HepG2 (cell line): Measurements from ENCODE around the gene TMEM139. TPM values are rescaled to one million over a fixed set of nuclear protein-coding genes. Genes with fewer than 3 reads are reported as not detected.

ENCODE experiments used
- ARID2 ChIP-seq: sonication (generic); formaldehyde crosslinking; IDR thresholded peaks from 2 replicates; pipeline ENCODE4 v1.8.1; 2022; ENCODE audit warnings: mild to moderate bottlenecking, missing genetic modification reagents, borderline replicate concordance
- GZF1 ChIP-seq: sonication (generic); formaldehyde crosslinking; IDR thresholded peaks from 2 replicates; pipeline ENCODE4 v1.5.1; 2020; ENCODE audit warnings: mild to moderate bottlenecking, missing genetic modification reagents
- HES4 ChIP-seq: sonication (generic); formaldehyde crosslinking; IDR thresholded peaks from 2 replicates; pipeline ENCODE4 v1.9.0; 2021; ENCODE audit warnings: mild to moderate bottlenecking, missing genetic modification reagents, borderline replicate concordance
- SRSF4 ChIP-seq: fragments of 200-400 bp; formaldehyde crosslinking; IDR thresholded peaks from one replicate; pipeline ENCODE4 v1.6.1; 2018; ENCODE audit warnings: mild to moderate bottlenecking, low read depth, low read length, moderate library complexity; ENCODE audit not compliant: poor library complexity, severe bottlenecking
- ZC3H13 ChIP-seq: sonication (generic); formaldehyde crosslinking; IDR thresholded peaks from 2 replicates; pipeline ENCODE4 v1.8.1; 2023; ENCODE audit warnings: mild to moderate bottlenecking, missing genetic modification reagents, moderate library complexity
- ZNF20 ChIP-seq: sonication (generic); formaldehyde crosslinking; IDR thresholded peaks from 2 replicates; pipeline ENCODE4 v1.4.0; 2020; ENCODE audit warnings: mild to moderate bottlenecking, moderate library complexity, missing genetic modification reagents
- ZNF282 ChIP-seq: fragments of 450-650 bp; IDR thresholded peaks from 2 replicates; pipeline ENCODE4 v1.6.1; 2018; ENCODE audit not compliant: partially characterized antibody
- ZNF34 ChIP-seq: sonication (generic); formaldehyde crosslinking; IDR thresholded peaks from 2 replicates; pipeline ENCODE4 v1.4.0; 2020; ENCODE audit warnings: mild to moderate bottlenecking, missing genetic modification reagents, borderline replicate concordance
- ZNF468 ChIP-seq: sonication (generic); formaldehyde crosslinking; IDR thresholded peaks from 2 replicates; pipeline ENCODE4 v1.8.0; 2022; ENCODE audit warnings: mild to moderate bottlenecking, moderate library complexity, missing genetic modification reagents
- ZNF546 ChIP-seq: sonication (generic); formaldehyde crosslinking; conservative IDR thresholded peaks from 2 replicates; pipeline ENCODE4 v1.8.1; 2023; ENCODE audit warnings: mild to moderate bottlenecking, missing genetic modification reagents
- ZNF75D ChIP-seq: sonication (generic); formaldehyde crosslinking; IDR thresholded peaks from 2 replicates; pipeline ENCODE4 v1.8.1; 2023; ENCODE audit warnings: missing genetic modification reagents, mild to moderate bottlenecking, borderline replicate concordance
- ZNF792 ChIP-seq: IDR thresholded peaks from 2 replicates; pipeline ENCODE4 v1.6.1; 2016
- ZSCAN29 ChIP-seq: sonication (generic); formaldehyde crosslinking; conservative IDR thresholded peaks from 2 replicates; pipeline ENCODE4 v1.4.0; 2020; ENCODE audit warnings: mild to moderate bottlenecking, missing genetic modification reagents
- ZSCAN30 ChIP-seq: sonication (generic); formaldehyde crosslinking; IDR thresholded peaks from 2 replicates; pipeline ENCODE4 v1.5.0; 2020; ENCODE audit warnings: mild to moderate bottlenecking, missing genetic modification reagents
- polyA plus RNA-seq, 8 experiments: library from polyadenylated mRNA; depleted of rRNA in 3 of 8; stranded (reverse) in 7 of 8; unstranded in 1 of 8; fragments of >200 nt; fragmentation: Illumina TruSeq in 4 of 8; extraction: Trizol in 4 of 8; gene quantifications; 2 replicates each; pipeline versions ENCODE4 v1.2.1 to v1.2.3, GENCODE V29; 2011 to 2016; ENCODE audit warnings: low read depth in 4 of 8, missing spikeins in 1 of 8, mixed read lengths in 1 of 8; ENCODE audit not compliant: insufficient read depth in 1 of 8
- total RNA-seq, 5 experiments: library from RNA; depleted of rRNA; stranded (reverse); fragments of >200 nt; fragmentation: Illumina TruSeq; extraction: Trizol; gene quantifications; 2 replicates each; pipeline ENCODE4 v1.2.3, GENCODE V29; 2016; ENCODE audit warnings: low read depth in 1 of 5
- TF ChIP-seq, protein P1 (sequence below): sonication (generic); formaldehyde crosslinking; IDR thresholded peaks from 2 replicates; pipeline ENCODE4 v1.5.0; 2020; ENCODE audit warnings: mild to moderate bottlenecking, missing genetic modification reagents
- TF ChIP-seq, protein P2 (sequence below): IDR thresholded peaks from 2 replicates; pipeline ENCODE4 v1.6.1; 2016; ENCODE audit warnings: missing genetic modification reagents, missing compliant biosample characterization
- TF ChIP-seq, protein P3 (sequence below): sonication (generic); formaldehyde crosslinking; IDR thresholded peaks from 2 replicates; pipeline ENCODE4 v1.5.0; 2020; ENCODE audit warnings: mild to moderate bottlenecking, missing genetic modification reagents
- TF ChIP-seq, protein P4 (sequence below): sonication (generic); formaldehyde crosslinking; IDR thresholded peaks from 2 replicates; pipeline ENCODE4 v1.5.1; 2020; ENCODE audit warnings: missing genetic modification reagents, mild to moderate bottlenecking, borderline replicate concordance
- TF ChIP-seq, protein P5 (sequence below): sonication (generic); formaldehyde crosslinking; conservative IDR thresholded peaks from 2 replicates; pipeline ENCODE4 v1.8.0; 2022; ENCODE audit warnings: missing genetic modification reagents

Gene TMEM139
- total and polyA plus RNA-seq, 2 of the 13 experiments (the other 11 are each of a cell fraction or from before 2014, with no cell fraction given), result 7.9 to 14.0 TPM

DNA sequence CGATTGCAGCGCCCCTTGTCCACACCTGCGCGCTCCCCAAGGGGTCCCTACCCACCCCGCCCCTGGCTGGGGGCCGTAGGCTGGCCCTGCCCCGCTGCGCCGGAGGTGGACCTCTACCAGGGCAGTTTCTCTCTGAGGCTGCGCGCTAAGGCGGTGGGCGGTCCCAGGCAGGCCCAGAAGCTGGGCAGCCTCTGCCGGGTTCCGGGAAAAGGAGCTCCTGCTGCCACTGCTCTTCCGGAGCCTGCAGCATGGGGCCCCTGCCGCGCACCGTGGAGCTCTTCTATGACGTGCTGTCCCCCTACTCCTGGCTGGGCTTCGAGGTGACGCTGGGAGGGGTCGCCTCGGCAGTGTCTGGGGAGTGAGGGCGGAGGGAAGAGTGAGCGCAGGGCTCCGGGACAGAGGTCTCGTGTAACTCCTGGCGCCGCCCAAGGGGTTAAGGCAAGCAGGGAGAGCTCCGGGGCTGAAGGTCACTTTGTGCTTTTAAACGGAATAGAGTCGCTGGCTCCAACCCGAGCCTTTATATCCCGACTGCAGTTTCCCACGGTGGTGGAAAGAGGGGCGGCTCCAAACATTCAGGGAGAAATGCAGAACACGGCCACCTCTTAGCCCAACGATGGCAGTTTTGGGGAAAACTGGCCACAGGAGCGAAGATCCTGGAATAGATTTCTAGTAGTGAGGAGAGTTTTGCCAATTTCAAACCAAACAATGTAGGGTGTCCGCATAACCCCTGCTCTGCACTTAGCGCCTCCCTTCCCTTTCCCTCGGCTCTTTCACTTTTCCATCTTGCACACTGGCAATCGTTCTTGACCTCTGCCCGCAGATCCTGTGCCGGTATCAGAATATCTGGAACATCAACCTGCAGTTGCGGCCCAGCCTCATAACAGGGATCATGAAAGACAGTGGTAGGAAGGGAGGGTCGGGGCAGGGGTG lies 21.2 kb upstream of the TMEM139 start, which contains the start of gene GSTK1 (continued):
- TF ChIP-seq, protein P1, sequence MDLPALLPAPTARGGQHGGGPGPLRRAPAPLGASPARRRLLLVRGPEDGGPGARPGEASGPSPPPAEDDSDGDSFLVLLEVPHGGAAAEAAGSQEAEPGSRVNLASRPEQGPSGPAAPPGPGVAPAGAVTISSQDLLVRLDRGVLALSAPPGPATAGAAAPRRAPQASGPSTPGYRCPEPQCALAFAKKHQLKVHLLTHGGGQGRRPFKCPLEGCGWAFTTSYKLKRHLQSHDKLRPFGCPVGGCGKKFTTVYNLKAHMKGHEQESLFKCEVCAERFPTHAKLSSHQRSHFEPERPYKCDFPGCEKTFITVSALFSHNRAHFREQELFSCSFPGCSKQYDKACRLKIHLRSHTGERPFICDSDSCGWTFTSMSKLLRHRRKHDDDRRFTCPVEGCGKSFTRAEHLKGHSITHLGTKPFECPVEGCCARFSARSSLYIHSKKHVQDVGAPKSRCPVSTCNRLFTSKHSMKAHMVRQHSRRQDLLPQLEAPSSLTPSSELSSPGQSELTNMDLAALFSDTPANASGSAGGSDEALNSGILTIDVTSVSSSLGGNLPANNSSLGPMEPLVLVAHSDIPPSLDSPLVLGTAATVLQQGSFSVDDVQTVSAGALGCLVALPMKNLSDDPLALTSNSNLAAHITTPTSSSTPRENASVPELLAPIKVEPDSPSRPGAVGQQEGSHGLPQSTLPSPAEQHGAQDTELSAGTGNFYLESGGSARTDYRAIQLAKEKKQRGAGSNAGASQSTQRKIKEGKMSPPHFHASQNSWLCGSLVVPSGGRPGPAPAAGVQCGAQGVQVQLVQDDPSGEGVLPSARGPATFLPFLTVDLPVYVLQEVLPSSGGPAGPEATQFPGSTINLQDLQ (CRISPR knock-in tag), result peak; percentile 63; the same call in 1 of the 2 replicates
- TF ChIP-seq ZNF792 (CRISPR knock-in tag) (0 out of 2 replicates have a peak, but pooled peaks have one; percentile 78), GZF1 (peak; percentile 58; the same call in 1 of the 2 replicates), ZC3H13 (CRISPR knock-in tag) (no peak; the same call in 1 of the 2 replicates), ARID2 (CRISPR knock-in tag) (peak; percentile 69; the same call in 1 of the 2 replicates), ZNF75D (CRISPR knock-in tag) (no peak), ZSCAN29 (CRISPR knock-in tag) (peak; percentile 79; the same call in 1 of the 2 replicates), ZNF546 (CRISPR knock-in tag) (no peak), ZNF34 (CRISPR knock-in tag) (no peak), HES4 (CRISPR knock-in tag) (peak; percentile 59; the same call in 1 of the 2 replicates), ZSCAN30 (CRISPR knock-in tag) (no peak), ZNF468 (0 out of 2 replicates have a peak, but pooled peaks have one; percentile 54), SRSF4 (no peak), ZNF282 (no peak), ZNF20 (CRISPR knock-in tag) (no peak)
- TF ChIP-seq, protein P2, sequence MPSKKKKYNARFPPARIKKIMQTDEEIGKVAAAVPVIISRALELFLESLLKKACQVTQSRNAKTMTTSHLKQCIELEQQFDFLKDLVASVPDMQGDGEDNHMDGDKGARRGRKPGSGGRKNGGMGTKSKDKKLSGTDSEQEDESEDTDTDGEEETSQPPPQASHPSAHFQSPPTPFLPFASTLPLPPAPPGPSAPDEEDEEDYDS (CRISPR knock-in tag), result 0 out of 2 replicates have a peak, but pooled peaks have one; percentile 53
- TF ChIP-seq, protein P3, sequence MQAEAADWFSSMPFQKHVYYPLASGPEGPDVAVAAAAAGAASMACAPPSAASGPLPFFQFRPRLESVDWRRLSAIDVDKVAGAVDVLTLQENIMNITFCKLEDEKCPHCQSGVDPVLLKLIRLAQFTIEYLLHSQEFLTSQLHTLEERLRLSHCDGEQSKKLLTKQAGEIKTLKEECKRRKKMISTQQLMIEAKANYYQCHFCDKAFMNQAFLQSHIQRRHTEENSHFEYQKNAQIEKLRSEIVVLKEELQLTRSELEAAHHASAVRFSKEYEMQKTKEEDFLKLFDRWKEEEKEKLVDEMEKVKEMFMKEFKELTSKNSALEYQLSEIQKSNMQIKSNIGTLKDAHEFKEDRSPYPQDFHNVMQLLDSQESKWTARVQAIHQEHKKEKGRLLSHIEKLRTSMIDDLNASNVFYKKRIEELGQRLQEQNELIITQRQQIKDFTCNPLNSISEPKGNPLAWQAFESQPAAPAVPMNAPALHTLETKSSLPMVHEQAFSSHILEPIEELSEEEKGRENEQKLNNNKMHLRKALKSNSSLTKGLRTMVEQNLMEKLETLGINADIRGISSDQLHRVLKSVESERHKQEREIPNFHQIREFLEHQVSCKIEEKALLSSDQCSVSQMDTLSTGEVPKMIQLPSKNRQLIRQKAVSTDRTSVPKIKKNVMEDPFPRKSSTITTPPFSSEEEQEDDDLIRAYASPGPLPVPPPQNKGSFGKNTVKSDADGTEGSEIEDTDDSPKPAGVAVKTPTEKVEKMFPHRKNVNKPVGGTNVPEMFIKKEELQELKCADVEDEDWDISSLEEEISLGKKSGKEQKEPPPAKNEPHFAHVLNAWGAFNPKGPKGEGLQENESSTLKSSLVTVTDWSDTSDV (CRISPR knock-in tag), result no peak; the same call in 1 of the 2 replicates
- TF ChIP-seq, protein P4, sequence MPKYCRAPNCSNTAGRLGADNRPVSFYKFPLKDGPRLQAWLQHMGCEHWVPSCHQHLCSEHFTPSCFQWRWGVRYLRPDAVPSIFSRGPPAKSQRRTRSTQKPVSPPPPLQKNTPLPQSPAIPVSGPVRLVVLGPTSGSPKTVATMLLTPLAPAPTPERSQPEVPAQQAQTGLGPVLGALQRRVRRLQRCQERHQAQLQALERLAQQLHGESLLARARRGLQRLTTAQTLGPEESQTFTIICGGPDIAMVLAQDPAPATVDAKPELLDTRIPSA (CRISPR knock-in tag), result no peak
- TF ChIP-seq, protein P5, sequence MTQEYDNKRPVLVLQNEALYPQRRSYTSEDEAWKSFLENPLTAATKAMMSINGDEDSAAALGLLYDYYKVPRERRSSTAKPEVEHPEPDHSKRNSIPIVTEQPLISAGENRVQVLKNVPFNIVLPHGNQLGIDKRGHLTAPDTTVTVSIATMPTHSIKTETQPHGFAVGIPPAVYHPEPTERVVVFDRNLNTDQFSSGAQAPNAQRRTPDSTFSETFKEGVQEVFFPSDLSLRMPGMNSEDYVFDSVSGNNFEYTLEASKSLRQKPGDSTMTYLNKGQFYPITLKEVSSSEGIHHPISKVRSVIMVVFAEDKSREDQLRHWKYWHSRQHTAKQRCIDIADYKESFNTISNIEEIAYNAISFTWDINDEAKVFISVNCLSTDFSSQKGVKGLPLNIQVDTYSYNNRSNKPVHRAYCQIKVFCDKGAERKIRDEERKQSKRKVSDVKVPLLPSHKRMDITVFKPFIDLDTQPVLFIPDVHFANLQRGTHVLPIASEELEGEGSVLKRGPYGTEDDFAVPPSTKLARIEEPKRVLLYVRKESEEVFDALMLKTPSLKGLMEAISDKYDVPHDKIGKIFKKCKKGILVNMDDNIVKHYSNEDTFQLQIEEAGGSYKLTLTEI (CRISPR knock-in tag), result no peak
